IPS DF 19.7 (cell line): Measurements from ENCODE around the gene SLC30A3.
"Not testable (repeated sequence)": the region's sequence is repeated elsewhere in the genome, so short reads cannot be mapped to it uniquely, and the experiment has no call there.

Experiments used
- DNase-seq: peaks from one replicate; pipeline ENCODE4 v3.0.0-alpha.2; 2013; ENCODE audit warnings: low read depth, low spot score

The SLC30A3 gene, protein sequence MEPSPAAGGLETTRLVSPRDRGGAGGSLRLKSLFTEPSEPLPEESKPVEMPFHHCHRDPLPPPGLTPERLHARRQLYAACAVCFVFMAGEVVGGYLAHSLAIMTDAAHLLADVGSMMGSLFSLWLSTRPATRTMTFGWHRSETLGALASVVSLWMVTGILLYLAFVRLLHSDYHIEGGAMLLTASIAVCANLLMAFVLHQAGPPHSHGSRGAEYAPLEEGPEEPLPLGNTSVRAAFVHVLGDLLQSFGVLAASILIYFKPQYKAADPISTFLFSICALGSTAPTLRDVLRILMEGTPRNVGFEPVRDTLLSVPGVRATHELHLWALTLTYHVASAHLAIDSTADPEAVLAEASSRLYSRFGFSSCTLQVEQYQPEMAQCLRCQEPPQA

DNA sequence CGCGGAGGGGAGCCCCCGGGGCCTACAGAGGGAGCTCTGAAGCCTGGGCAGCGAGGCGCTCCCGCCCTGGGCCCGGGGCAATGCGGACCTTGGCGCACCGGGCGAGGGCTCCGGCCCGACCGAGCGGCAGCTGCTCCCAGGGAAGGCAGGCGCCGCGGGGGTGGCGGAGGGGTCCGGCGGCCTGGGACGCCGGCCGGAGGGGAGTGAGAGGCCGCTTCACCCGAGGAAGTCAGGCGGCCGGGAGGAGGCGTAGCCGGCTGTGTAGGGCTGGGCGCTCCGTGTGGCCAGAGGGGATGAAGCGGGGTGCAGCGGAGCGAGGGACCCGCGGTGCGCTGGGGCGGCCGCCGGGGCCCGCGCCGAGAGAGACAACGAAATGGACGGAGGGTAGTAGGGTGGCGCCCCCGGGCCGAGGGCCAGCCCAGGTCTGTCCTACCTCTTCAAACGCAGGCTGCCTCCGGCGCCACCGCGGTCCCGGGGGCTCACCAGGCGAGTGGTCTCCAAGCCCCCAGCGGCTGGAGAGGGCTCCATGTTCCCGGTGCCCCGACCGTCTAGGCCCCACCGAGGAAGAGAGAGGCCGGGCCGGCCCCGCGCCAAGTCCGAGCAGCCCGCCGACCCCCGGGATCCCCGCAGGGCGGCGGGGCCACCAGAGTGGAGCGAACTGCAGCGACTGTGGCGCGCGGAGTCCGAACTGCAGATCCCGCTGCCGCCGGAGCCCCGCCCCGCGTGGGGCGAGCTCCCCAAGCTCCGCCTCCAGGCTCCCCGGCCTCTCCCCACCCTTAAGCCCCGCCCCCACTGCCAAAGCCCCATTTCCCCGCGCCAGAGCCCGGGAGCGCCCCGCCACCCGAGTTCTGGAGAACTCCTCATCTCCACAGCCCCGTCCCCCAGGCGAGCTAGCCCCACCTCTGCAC, at the start of gene SLC30A3:
Gene SLC30A3 (minus strand): TSS at position 669 of the 908 bp plus-strand sequence. CDS start 141 bp downstream, at position 528.
- DNase-seq, result no peak

DNA sequence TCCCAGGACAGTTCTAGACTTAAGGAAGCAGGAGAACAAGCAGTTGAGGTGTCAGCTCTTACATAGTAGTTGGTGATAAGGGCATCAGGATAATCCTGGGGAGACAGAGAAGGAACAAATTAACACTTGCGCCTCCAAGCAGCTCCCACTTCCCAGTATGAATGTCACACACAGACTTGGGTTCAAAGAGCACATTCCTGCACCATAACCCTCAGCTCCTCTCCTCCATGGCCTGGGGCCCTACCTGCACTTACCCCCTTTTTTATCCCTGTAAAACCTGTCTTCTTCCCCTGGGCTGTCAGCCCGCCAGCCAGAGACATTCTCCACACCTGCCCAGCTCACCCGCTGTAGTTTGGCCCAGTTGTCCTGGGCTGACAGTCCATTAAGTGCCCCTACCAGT, 49.3 kb upstream of the SLC30A3 start:
- no peak for DNase-seq

DNA sequence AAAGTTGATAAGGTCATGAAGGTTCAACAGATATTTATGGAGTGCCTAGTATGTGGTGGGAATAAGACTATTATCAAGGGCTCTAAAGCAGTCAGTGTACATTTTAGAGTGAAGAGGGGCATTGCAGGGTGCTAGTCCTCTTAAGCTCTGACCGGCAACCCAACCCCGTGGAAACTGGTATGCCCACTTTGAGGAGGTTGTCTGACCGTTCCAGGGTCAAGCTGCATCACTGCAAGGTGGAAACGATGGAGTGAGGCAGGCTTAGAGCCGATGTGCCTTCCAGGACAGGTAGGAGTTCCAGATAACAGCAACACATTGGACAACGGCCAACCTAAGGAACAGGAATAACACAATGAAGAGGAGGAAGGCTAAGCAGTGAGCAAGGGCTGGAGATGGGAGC, 46.8 kb upstream of the SLC30A3 start:
- no peak for DNase-seq

DNA sequence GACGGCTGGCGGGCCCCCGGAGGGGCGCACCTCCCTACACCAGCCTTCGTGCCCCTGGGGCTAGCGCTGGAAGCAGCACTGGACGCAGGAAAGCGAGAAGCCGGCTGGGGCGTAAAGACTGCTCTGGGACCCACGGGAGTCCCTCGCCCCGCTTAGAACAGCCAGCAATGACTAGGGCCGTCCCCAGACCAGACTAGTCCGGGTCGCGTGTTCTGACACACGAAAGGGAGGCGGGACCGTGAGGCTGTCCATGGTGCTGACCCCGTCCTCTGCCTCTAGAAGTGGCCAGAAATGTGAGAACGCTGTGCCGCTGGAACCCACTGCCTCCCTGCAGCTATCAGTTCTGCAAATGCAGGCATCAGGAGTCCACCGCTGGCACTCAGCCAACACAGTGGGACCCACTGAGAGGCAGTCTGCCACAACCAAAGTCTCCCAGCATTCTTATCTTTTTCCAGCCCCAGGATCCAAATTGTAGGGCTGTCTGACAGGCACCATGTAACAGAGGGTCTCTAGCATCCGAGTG, 45.6 kb upstream of the SLC30A3 start, which contains the start of gene UCN:
Gene UCN (minus strand): TSS at position 87 of the 523 bp plus-strand sequence. CDS start 550 bp downstream, outside the sequence.
- no peak for DNase-seq

DNA sequence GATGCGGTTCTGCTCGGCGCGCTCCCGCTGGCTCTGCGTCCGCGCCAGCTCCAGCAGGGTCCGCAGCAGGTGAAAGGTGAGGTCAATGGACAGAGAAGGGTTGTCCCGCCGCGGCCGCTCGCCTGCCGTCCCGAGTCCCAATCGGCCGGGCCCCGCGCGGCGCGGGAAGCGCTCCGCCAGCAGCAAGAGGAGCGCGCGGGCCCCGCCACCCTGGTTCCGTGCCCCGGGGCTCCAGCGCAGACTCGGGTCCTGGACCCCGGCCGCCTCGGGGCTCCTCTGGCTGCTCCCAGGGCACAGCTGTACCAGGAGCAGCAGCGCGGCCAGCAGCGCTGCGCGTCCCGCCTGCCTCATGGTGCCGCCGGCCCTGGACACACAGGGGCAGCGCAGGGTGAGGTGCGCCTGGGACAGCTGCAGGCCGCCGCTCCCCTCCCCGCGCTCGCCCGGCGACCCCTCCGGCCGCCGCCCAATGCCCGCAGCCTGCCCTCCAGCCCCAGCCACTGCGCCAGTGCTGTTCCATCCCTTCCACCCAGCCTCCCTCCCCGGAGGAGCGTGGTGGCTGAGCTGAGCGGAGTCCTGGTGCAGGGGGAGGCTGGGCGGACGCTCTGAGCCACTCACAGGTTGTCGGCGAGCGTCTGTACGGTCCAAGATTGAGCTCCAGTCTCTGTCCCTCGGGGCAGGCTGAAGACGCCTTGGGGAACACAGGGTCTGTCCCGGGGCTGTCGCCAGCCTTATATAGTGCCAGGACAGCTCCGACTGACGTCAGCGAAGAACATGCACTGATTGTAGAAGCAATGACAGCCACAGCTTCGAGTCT, 44.9 kb upstream of the SLC30A3 start:
- no peak for DNase-seq

DNA sequence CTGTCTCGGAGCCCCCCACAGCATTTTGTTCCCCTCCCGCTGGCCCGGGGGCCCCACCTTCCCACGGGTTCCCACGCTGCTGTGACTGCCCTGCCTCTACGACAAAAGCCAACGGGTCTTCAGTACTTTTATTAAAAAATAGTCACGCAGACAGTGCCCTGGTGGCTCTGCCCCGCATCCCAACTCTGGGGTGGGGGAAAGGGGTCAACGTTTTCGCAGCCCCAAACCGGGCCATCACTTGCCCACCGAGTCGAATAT, 44.4 kb upstream of the SLC30A3 start:
- DNase-seq, result no peak

DNA sequence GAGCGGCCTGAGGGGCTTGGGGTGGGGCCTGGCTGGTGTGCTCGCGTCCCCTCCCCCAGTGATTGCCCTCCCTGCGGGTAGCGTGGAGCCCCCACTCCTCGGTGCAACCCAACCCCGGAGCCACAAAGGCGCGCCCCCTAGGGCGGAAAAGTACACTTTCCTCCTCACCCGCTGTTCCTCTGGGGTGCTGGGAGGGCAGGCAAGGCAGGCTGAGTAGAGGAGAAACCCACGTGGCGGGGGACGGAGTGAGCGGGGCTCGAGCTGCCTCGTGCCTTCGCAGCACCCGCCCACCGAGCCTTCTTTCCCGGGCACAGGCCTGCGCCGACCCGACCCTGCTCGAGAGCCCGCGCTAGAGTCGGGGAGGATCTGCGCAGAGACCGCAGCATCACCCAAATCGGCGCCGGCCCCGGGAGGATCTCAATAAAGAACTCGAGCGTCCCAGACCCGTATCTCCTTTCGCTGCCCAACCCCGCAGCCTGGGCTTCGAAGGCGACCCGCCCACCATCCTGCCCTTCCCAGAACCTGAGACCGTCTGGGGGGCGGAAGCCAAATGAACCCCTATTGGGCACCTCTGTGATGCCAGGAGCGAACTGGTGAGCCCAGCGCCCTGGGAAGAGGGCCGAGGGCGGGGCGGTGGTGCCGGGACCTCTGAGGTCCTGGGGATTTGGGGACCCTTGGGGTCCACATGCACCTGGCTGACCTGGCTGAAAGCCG, 43.9 kb upstream of the SLC30A3 start:
- no peak for DNase-seq

DNA sequence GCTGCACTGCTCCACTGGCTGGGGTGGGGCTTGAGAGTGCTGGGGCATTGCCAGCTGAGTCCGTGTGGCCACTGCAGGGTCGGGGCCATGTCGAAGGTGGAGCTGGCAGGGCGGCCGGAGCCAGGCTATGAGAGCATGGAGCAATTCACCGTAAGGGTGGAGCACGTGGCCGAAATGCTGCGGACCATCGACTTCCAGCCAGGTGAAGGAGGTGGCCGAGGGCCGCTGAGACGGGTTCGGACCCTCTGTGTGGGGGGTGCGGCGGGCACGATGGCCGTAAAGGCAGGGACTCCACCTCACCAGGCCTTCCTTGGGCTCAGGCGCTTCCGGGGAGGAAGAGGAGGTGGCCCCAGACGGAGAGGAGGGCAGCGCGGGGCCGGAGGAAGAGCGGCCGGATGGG, 43.3 kb upstream of the SLC30A3 start:
- DNase-seq, result no peak

DNA sequence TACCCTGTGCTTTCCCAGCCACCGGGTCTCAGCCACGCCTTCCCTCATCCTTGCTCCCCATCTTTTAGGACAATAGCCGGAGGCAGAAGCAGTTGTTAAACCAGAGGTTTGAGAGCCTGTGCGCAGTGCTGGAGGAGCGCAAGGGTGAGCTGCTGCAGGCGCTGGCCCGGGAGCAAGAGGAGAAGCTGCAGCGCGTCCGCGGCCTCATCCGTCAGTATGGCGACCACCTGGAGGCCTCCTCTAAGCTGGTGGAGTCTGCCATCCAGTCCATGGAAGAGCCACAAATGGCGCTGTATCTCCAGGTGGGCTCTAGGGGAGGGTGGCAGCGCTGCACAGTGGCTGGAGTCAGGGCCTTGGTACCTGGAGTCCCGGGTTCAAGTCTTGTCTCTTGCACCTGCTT, 42.7 kb upstream of the SLC30A3 start:
- no peak for DNase-seq

DNA sequence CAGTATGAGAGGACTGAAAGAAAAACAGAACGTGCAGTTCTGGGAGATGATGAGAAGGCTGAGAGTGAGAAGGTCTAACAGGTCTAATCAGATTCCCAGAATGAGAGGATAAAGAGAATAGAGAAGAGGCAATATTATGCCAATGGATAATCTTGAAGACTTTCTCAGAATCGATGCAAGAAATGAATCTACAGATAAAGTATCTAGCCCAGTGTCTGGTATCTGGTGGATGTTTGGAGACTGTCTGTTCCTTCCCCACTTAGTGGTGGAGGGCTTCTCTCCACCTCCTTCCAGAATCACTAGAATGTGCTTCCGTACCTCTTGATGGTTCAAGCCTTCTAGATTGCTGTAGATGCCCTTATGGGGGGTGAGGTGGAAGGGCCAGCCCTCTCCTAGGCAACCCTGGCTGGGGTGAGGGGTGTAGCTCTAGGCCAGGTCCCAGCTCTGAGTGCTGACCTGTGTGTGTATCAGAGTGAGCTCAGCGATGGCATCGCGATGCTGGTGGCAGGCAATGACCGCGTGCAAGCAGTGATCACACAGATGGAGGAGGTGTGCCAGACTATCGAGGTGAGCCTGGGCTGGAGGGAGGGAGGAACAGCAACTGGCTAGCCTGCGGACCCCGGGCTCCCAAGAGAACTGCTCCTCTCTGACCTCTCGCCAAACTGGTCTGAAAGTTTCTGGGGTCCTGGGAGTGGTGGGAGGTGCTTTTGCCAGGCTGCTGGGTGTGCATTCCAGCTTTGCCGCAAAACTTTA, 41.8 kb upstream of the SLC30A3 start:
- DNase-seq, result no peak

DNA sequence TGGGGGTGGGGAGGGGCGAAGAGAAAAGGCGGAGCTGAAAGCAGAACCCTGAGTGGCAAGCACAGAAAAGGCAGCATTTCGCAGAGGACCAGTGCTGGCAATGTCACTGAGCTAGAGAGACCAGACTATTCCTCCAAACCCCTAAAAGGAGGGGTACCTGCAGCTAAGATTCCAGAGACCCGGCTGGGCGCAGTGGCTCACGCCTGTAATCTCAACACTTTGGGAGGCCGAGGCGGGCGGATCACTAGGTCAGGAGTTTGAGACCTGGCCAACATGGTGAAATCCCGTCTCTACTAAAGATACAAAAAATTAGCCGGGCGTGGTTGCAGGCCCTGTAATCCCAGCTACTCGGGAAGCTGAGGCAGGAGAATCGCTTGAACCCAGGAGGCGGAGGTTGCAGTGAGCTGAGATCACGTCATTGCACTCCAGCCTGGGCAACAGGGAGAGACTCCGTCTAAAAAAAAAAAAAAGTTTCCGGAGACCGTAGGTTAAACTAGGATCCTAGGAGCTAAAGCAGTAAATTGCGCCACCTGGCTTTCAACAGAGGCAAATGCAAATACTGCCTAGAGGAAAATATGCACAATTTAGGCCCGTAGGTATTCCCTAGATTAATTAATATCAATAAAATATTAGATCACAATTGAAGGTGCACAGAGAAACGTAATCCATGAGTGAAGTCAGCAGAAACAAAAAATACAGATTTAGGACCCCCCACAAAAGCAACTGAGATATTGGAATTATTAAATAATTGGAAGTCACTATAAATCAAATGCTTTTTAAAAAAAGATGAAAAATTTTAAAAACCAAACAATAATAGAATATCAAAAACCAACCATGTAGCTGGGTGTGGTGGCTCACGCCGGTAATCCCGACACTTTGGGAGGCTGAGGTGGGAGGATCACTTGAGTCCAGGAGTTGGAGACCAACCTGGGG, 40.5 kb upstream of the SLC30A3 start:
- DNase-seq, result no peak

DNA sequence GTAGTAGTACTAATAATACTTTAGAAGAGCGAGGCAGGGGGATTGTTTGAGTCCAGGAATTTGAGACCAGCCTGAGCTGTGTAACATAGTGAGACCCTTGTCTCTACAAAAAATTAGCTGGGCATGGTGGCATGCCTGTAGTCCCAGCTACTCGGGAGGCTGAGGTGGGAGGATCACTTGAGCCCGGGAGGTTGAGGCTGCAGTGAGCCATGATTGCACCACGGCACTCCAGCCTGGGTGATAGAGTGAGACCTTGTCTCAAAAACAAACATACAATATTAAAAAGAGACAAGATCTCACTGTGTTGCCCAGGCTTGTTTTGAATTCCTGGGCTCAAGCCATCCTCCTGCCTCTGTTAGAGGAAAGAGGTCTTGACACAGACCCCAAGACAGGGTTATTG, 37.8 kb upstream of the SLC30A3 start:
- not testable (repeated sequence) for DNase-seq

DNA sequence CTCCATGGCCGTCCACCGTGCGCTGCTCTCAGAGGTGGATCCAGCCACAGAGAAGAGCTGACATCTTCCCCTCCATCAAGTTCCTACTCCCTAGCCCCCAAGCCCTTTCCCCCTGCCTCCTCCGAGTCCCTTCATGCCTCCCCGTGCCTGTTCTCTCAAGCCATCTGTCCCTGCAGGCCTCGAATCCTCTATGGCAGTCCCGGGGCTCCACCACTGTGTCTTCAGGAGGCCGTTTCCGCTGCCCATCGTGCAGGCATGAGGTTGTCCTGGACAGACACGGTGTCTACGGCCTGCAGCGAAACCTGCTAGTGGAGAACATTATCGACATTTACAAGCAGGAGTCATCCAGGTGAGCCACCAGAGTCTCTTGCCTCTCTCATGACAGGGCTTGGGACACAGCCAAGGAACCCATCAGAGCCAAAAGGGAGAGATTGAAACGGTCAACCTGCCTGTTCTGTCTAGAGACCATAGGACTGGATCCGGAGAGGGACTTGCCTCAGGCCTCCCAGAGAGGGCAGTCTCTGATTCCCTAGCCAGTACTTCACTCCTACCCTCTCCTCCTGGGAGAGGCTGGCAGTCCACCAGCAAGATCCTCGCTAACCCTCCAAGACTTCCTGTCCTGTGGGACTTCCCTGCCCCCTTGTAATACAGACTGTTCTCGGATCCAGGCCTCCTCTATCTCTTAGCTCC, 35.7 kb upstream of the SLC30A3 start:
- DNase-seq, result no peak

DNA sequence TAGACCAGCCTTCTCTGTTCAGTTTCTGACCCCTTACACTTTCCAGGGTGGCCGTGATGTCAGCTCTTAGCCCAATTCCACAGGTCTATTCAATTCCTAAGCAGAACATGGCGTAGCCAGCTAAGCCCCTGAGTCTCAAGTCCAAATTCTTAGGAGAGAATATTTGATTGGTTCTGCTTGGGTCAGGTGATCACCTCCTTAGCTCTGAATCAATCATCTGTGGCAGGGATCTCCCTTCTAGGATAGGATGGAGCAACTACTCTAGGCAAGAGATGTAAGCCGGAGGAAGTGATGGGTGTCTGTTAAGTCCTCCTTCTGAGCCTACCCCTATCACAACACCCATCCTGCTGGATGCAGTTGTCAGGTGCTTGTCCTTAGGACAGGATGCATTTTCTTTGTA, 34.3 kb upstream of the SLC30A3 start:
- DNase-seq, result no peak

DNA sequence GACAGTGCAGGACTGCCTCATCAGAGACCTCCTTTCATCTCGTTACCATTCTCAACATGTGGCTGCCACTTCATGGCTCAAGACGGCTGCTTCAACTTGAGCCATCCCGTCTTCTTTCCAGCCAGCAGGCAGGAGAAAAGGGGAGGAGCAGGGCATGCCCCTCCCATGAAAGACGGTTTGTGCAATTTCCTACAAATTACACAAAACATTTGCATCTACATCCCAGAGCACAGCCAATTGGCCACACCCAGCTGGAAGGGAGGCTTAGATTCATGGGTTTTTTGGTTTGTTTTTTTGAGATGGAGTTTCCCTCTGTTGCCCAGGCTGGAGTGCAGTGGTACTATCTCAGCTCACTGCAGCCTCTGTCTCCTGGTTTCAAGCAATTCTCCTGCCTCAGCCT, 33.6 kb upstream of the SLC30A3 start:
- no peak for DNase-seq

DNA sequence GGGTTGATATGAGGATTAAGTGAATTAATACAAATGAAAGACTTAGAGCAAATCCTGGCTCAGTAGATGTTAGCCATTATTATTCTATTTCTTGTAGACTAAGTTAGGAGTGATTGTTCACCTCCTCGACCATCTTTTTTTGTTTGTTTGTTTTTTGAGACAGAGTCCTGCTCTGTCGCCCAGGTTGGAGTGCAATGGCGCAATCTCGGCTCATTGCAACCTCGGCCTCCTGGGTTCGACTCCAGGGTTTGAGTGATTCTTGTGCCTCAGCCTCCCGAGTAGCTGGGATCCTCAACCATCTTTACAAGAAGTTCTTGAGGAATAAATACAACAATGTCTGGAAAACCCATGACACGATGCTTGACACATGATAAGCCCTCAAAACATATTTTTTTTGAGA, 32.1 kb upstream of the SLC30A3 start:
- DNase-seq, result no peak

DNA sequence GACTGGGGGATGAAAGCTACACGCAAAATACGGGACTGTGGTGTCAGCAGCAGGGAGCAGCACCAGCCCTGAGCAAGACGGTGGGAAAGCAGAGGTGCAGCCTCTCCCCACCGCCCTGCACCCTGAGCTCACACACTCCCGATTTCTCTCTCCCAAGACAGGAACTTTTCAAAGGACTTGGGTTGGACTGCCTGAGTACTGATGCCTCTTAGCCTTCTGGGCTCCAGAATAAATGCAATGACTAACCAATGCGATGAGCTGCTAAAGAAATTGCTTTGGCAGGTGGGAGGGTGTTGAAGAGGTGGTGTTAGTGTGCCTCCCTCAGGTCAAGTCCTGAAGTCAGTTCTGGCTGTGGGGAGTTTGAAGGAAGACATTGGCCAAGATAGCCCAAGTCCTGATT, 29.0 kb upstream of the SLC30A3 start:
- DNase-seq, result peak; percentile 57

DNA sequence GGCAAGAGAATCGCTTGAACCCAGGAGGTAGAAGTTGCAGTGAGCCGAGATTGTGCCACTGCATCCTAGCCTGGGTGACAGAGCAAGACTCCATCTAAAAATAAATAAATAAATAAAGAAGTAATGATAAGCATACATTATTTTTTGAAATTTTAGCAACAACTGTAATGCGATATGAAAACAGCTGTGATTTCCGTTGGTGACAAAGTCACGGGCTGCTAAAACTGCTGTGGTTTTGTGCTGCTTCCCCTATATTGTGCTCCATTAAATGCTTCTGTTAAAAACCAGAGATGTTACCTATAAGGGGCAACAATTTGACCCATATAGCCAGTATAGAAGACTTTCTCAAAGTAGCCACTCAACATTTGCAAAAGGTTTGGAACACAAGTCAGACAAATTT, 27.7 kb upstream of the SLC30A3 start:
- DNase-seq, result no peak

DNA sequence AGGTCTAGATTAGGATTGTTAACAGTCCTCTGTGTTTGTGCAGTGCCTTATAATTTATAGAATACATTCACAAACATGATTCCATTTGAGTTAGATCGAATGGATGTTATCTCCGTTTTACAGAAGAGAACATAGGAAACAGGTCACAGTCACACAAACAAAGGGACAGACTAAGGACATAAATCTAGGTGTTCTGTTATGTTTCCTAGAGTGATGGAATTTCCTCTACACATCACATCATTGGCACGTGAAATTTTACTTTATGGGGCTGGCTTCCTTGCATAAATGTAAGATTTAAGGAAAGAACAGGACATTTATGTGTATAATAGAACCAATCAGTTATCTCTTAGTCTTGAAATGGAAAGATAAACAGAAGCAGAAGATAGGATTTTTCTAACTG, 25.8 kb upstream of the SLC30A3 start:
- no peak for DNase-seq
